Mesendoderm (in vitro differentiated cells): ENCODE results near the gene FGF18.
A peak's percentile ranks its signal among the peaks of the same experiment; 100 is the strongest.

Experiments used
- DNase-seq: peaks from one replicate; pipeline ENCODE4 v3.0.0; 2013
- H2AK5ac ChIP-seq: 2 replicates; pipeline ENCODE4 v1.6.1; 2013; ENCODE audit warnings: low read length, inconsistent platforms
- H2BK120ac ChIP-seq: 2 replicates; pipeline ENCODE4 v1.6.1; 2013; ENCODE audit warnings: low read depth, mild to moderate bottlenecking, low read length, moderate library complexity, mixed read lengths
- H2BK15ac ChIP-seq: replicated peaks from 2 replicates; pipeline ENCODE4 v1.6.1; 2013; ENCODE audit warnings: low read depth, mild to moderate bottlenecking, moderate library complexity
- H2BK5ac ChIP-seq: 2 replicates; pipeline ENCODE4 v1.6.1; 2013; ENCODE audit warnings: low read length, inconsistent platforms
- H3K18ac ChIP-seq: 2 replicates; pipeline ENCODE4 v1.6.1; 2013; ENCODE audit warnings: mild to moderate bottlenecking, low read length, mixed read lengths
- H3K23ac ChIP-seq: one replicate; pipeline ENCODE4 v1.6.1; 2013; ENCODE audit warnings: low read length
- H3K27ac ChIP-seq: 2 replicates; pipeline ENCODE4 v1.5.1; 2013; ENCODE audit warnings: low read depth, mild to moderate bottlenecking, inconsistent platforms, low read length, moderate library complexity
- H3K27me3 ChIP-seq: 2 replicates; pipeline ENCODE4 v1.6.1; 2013; ENCODE audit warnings: low read length, control low read depth, mild to moderate bottlenecking, inconsistent platforms; ENCODE audit not compliant: insufficient read depth, poor library complexity
- H3K36me3 ChIP-seq: 2 replicates; pipeline ENCODE4 v1.6.1; 2013; ENCODE audit warnings: low read length, inconsistent platforms; ENCODE audit not compliant: control insufficient read depth, insufficient read depth
- H3K4ac ChIP-seq: one replicate; pipeline ENCODE4 v1.6.1; 2013; ENCODE audit warnings: low read depth, mild to moderate bottlenecking, low read length, moderate library complexity
- H3K4me1 ChIP-seq: 2 replicates; pipeline ENCODE4 v1.6.1; 2013; ENCODE audit warnings: low read depth, low read length, inconsistent platforms; ENCODE audit not compliant: control insufficient read depth
- H3K4me2 ChIP-seq: 2 replicates; pipeline ENCODE4 v1.6.1; 2013; ENCODE audit warnings: low read length
- H3K4me3 ChIP-seq: 2 replicates; pipeline ENCODE4 v1.5.1; 2013; ENCODE audit warnings: mild to moderate bottlenecking, low read length
- H3K56ac ChIP-seq: one replicate; pipeline ENCODE4 v1.6.1; 2013; ENCODE audit warnings: low read length
- H3K79me1 ChIP-seq: 2 replicates; pipeline ENCODE4 v1.6.1; 2013; ENCODE audit warnings: low read length, inconsistent platforms
- H3K79me2 ChIP-seq: 2 replicates; pipeline ENCODE4 v1.6.1; 2013; ENCODE audit warnings: mild to moderate bottlenecking, low read length; ENCODE audit not compliant: control insufficient read depth, insufficient read depth
- H3K9ac ChIP-seq: 2 replicates; pipeline ENCODE4 v1.6.1; 2013; ENCODE audit warnings: low read length, inconsistent platforms
- H4K5ac ChIP-seq: one replicate; pipeline ENCODE4 v1.6.1; 2013; ENCODE audit warnings: low read length
- H4K8ac ChIP-seq: one replicate; pipeline ENCODE4 v1.6.1; 2013; ENCODE audit warnings: low read depth, mild to moderate bottlenecking, control low read depth, low read length, moderate library complexity
- WGBS: extraction: QIAGEN DNeasy Blood & Tissue Kit; methylation state at CpG from one replicate; pipeline ENCODE4 v1.1.7; 2013; ENCODE audit warnings: low lambda C conversion rate, missing lambda C conversion rate; ENCODE audit not compliant: insufficient coverage; ENCODE audit errors: extremely low coverage; 5-methylcytosine and 5-hydroxymethylcytosine counted together

Gene FGF18

DNA sequence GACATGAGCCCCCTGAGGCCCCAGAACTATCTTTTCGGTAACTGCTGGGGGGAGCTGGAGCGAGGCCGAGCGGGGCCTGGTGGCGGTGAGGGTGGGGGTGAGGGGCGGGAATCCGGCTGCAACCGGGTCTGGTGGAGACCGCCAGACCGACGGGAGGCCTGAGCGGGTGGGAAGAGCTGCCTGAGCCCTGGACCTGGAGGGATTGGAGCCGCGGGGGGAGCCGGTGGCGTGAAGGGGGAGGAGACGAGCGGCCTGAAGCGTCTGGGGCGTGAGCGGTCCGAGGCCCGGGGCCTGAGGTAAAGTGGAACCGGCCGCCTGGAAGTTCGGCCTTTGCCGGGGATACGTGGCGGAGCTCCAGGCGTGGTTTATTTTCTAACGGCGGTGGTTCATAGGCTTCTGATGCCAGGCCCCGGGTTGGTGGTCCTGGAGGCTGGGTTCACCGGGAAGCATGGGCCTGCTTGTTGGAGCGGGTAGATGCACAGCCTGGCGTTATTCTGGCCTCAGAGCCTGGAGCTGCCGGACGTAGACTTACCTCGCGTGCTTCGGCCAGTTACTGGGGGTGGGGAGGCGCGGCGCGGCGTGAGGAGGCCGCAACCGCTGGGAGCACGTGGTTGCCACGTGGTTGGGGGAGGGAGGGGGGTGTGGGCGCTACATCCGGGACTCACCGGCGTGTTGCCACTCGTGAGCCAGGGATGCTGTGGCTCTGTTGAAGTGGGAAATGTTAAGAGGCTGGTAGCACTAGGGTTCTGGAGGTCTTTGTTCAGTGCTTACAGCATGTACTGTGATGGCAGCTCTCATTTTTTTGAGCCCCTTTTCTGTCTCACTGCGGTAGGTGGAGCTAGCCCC, 31.3 kb upstream of the FGF18 start:
- H3K18ac ChIP-seq, result peak overlapping the region; percentile 80
- peaks cover 53% of the 10 kb centered on the region for H3K79me2 ChIP-seq
- no peaks in the 10 kb centered on the region for H3K27me3 ChIP-seq
- peaks cover 9% of the 10 kb centered on the region for H3K36me3 ChIP-seq
- peak overlapping the region; percentile 54 for H3K4me3 ChIP-seq
- DNase-seq, result peak; percentile 87
- peak overlapping the region; percentile 65 for H3K27ac ChIP-seq
- H2BK15ac ChIP-seq, result no peak overlapping the region
- H3K56ac ChIP-seq, result peak overlapping the region; percentile 95
- no peaks in the 10 kb centered on the region for H3K79me1 ChIP-seq
- no peak overlapping the region for H2AK5ac ChIP-seq
- H3K23ac ChIP-seq, result no peak overlapping the region
- no peak overlapping the region for H4K5ac ChIP-seq
- no peak overlapping the region for H4K8ac ChIP-seq
- H3K4me2 ChIP-seq, result peak overlapping the region; percentile 58
- H3K9ac ChIP-seq, result peak overlapping the region; percentile 98
- no peak overlapping the region for H2BK120ac ChIP-seq
- peaks cover 2% of the 10 kb centered on the region for H3K4me1 ChIP-seq
- no CpG with 5 or more reads among the region's 56 CpGs for WGBS
- peak overlapping the region; percentile 65 for H3K4ac ChIP-seq
- H2BK5ac ChIP-seq, result peak overlapping the region; percentile 41

DNA sequence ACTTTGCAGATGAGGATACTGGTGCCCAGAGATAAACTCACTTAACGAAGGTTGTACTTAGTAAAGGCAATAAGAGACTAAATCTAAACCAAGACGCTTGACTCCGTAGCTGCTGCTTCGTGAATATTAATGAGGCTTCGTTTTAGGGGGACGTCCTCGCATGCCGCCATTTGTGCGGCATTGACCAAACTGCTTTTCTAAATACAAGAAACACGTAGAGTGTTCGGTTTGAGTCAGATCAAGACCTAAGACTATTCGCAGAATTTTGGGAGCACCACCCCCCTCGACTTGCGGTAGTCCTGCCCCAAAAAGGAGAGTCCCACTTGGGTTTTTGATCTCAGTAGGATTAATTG, 30.7 kb upstream of the FGF18 start:
- H3K79me2 ChIP-seq, result peaks cover 58% of the 10 kb centered on the region
- H4K5ac ChIP-seq, result no peak overlapping the region
- H4K8ac ChIP-seq, result no peak overlapping the region
- H3K4me3 ChIP-seq, result peak overlapping the region; percentile 54
- peak overlapping the region; percentile 58 for H3K4me2 ChIP-seq
- peaks cover 13% of the 10 kb centered on the region for H3K36me3 ChIP-seq
- WGBS, result no CpG with 5 or more reads among the region's 14 CpGs
- no peak for DNase-seq
- H2BK5ac ChIP-seq, result no peak overlapping the region
- no peaks in the 10 kb centered on the region for H3K79me1 ChIP-seq
- no peak overlapping the region for H2BK15ac ChIP-seq
- no peak overlapping the region for H3K27ac ChIP-seq
- H2AK5ac ChIP-seq, result no peak overlapping the region
- H3K4ac ChIP-seq, result peak overlapping the region; percentile 7
- no peak overlapping the region for H3K23ac ChIP-seq
- peaks cover 2% of the 10 kb centered on the region for H3K4me1 ChIP-seq
- H3K27me3 ChIP-seq, result no peaks in the 10 kb centered on the region
- H3K9ac ChIP-seq, result peak overlapping the region; percentile 98
- H3K18ac ChIP-seq, result no peak overlapping the region
- peak overlapping the region; percentile 95 for H3K56ac ChIP-seq
- H2BK120ac ChIP-seq, result no peak overlapping the region

DNA sequence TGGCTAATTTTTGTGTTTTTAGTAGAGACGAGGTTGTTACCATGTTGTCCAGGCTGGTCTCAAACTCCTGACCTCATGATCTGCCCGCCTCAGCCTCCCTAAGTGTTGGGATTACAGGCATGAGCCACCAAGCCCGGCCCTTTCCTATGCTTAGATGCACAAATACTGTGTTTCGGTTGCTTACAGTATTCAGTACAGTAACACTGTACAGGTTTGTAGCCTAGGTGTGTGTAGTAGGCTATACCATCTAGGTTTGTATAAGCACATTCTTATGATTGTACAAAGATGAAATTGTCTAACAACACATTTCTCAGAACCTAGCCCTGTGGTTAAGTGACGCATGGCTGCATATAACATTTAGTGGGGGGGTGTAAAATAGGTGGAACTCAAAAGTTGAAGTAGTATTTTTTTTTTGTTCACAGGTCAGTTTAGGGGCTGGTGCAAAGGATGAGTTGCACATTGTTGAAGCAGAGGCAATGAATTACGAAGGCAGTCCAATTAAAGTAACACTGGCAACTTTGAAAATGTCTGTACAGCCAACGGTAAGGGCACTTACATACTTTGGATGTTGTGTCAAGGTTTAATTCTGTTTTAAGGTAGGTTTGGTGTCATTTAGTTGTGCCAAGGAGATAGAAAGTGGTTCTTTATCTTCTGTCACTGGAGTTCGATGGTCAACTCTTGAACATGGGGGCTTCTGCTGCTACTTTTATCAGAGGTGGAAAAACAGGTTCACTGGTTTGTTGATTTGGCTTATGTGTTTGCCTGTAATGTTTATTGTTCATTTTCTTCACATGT, 28.4 kb upstream of the FGF18 start:
- WGBS, result no CpG with 5 or more reads among the region's 8 CpGs
- Histone ChIP-seq H3K79me1 (no peaks in the 10 kb centered on the region), H2BK15ac (no peak overlapping the region), H3K27ac (no peak overlapping the region), H4K8ac (no peak overlapping the region), H3K4ac (no peak overlapping the region), H3K27me3 (no peaks in the 10 kb centered on the region), H4K5ac (no peak overlapping the region), H3K4me1 (peaks cover 2% of the 10 kb centered on the region), H2BK5ac (no peak overlapping the region), H3K79me2 (peaks cover 80% of the 10 kb centered on the region), H3K36me3 (peaks cover 13% of the 10 kb centered on the region), H2AK5ac (no peak overlapping the region), H3K4me3 (no peak overlapping the region), H3K56ac (peak overlapping the region; percentile 58), H3K18ac (no peak overlapping the region), H3K23ac (no peak overlapping the region), H2BK120ac (no peak overlapping the region), H3K9ac (peak overlapping the region; percentile 65), H3K4me2 (peak overlapping the region; percentile 37)
- no peak for DNase-seq

DNA sequence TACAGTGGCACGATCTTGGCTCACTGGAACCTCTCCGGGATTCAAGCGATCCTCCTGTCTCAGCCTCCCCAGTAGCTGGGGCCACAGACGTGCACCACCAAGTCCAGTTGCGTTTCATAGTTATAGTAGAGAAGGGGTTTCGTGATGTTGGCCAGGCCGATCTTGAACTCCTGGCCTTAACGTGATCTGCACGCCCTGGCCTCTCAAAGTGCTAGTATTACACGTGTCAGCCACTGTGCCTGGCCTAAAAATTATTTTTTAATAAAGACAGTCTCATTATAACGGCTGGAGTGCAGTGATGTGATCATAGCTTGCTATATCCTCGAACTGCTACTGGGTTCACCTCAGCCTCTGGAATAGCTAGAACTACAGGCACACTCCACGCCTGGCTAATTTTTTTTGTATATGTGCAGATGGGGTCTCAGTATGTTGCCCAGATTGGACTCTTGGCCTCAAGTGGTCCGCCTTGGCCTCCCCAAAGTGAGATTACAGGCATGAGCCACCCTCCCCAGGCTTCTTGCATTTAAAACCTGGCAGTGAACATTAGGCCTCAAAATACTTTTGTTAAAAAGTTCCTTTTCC, 27.4 kb upstream of the FGF18 start:
- Histone ChIP-seq H3K79me1 (no peaks in the 10 kb centered on the region), H3K9ac (peak overlapping the region; percentile 32), H2AK5ac (no peak overlapping the region), H3K23ac (no peak overlapping the region), H3K4me3 (no peak overlapping the region), H2BK120ac (no peak overlapping the region), H3K56ac (peak overlapping the region; percentile 50), H3K4ac (no peak overlapping the region), H2BK15ac (no peak overlapping the region), H3K27ac (no peak overlapping the region), H3K36me3 (peaks cover 13% of the 10 kb centered on the region), H3K27me3 (no peaks in the 10 kb centered on the region), H3K79me2 (peaks cover 90% of the 10 kb centered on the region), H4K8ac (no peak overlapping the region), H3K18ac (no peak overlapping the region), H4K5ac (no peak overlapping the region), H3K4me1 (peaks cover 2% of the 10 kb centered on the region), H3K4me2 (no peak overlapping the region), H2BK5ac (no peak overlapping the region)
- no CpG with 5 or more reads among the region's 14 CpGs for WGBS
- no peak for DNase-seq

DNA sequence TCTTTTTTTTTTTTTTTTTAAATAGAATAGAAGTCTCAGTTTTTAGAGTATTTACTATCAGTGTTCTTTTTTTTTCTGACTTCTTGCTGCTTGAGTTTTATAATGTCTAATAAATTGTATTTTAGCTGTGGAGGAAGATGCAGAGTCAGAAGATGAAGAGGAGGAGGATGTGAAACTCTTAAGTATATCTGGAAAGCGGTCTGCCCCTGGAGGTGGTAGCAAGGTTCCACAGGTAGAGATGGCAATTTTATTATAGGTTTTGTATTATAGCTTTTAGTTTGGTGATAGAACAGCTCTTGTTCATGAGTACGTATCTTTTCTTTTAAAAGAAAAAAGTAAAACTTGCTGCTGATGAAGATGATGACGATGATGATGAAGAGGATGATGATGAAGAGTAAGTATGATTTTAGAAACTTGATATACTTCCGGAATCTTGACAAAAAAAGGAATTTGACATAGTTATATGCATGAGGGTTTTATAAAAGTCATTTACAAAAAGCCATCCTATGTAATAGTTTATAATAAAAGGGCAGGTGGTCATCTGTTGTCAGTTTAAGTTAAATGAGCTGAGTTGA, 26.8 kb upstream of the FGF18 start:
- H3K4me1 ChIP-seq, result peaks cover 4% of the 10 kb centered on the region
- 100% methylated on average over 2 of the region's 4 CpGs for WGBS
- H3K79me1 ChIP-seq, result no peaks in the 10 kb centered on the region
- H3K36me3 ChIP-seq, result peaks cover 15% of the 10 kb centered on the region
- H3K56ac ChIP-seq, result no peak overlapping the region
- no peak overlapping the region for H3K18ac ChIP-seq
- no peak overlapping the region for H4K5ac ChIP-seq
- no peak for DNase-seq
- H3K4ac ChIP-seq, result no peak overlapping the region
- H2BK120ac ChIP-seq, result no peak overlapping the region
- H3K9ac ChIP-seq, result no peak overlapping the region
- H3K23ac ChIP-seq, result no peak overlapping the region
- H2AK5ac ChIP-seq, result no peak overlapping the region
- peaks cover 96% of the 10 kb centered on the region for H3K79me2 ChIP-seq
- no peak overlapping the region for H3K27ac ChIP-seq
- H2BK15ac ChIP-seq, result no peak overlapping the region
- no peak overlapping the region for H2BK5ac ChIP-seq
- no peaks in the 10 kb centered on the region for H3K27me3 ChIP-seq
- no peak overlapping the region for H3K4me2 ChIP-seq
- no peak overlapping the region for H4K8ac ChIP-seq
- no peak overlapping the region for H3K4me3 ChIP-seq
